GM18951 (cell line): ENCODE measurements around the gene ABCC8.

Experiments used
- POLR2A ChIP-seq: IDR thresholded peaks from 4 replicates; pipeline ENCODE4 v1.6.1; 2011; ENCODE audit warnings: mild to moderate bottlenecking; ENCODE audit not compliant: insufficient read length, insufficient read depth; ENCODE audit errors: extremely low read depth
- in situ Hi-C: fragments of 300-500 bp; cut with MboI; formaldehyde crosslinking; loops from one replicate; pipeline ENCODE4 v1.12.0; 2022; ENCODE audit warnings: low sequenced_read_pairs, mixed read lengths, inconsistent platforms; ENCODE audit not compliant: unreplicated experiment

ABCC8 gene

GRCh38 chr11:17385926-17386325 is 90.7 kb downstream of the ABCC8 start:
- TF ChIP-seq POLR2A = no peak
- in situ Hi-C loops = loop anchor here (10.0 kb wide), 1 partner anchor 109 kb away; no protein-coding TSS in a partner anchor

- TF ChIP-seq POLR2A = no peak
- in situ Hi-C loops = loop anchor here (10.0 kb wide), 1 partner anchor 109 kb away; no protein-coding TSS in a partner anchor
Observed at GRCh38 chr11:17385492-17385891, 91.2 kb downstream of the ABCC8 start.

- TF ChIP-seq POLR2A = no peak
- in situ Hi-C loops = loop anchor here (10.0 kb wide), 1 partner anchor 111 kb away; no protein-coding TSS in a partner anchor
Observed at GRCh38 chr11:17384002-17384511, 92.6 kb downstream of the ABCC8 start.

- in situ Hi-C loops = loop anchor here (10.0 kb wide), 1 partner anchor 111 kb away; no protein-coding TSS in a partner anchor
- no peak for TF ChIP-seq POLR2A
Observed at GRCh38 chr11:17383461-17383860, 93.2 kb downstream of the ABCC8 start.

GRCh38 chr11:17382046-17382728 is 94.5 kb downstream of the ABCC8 start:
- in situ Hi-C loops = loop anchor here (10.0 kb wide), 1 partner anchor 113 kb away; no protein-coding TSS in a partner anchor

GRCh38 chr11:17381156-17381555 is 95.5 kb downstream of the ABCC8 start:
- in situ Hi-C loops = loop anchor here (10.0 kb wide), 1 partner anchor 114 kb away; no protein-coding TSS in a partner anchor

More at GRCh38 chr11:17382046-17382728, 94.5 kb downstream of the ABCC8 start:
- TF ChIP-seq POLR2A = no peak

GRCh38 chr11:17379383-17380180 is 97.1 kb downstream of the ABCC8 start:
- in situ Hi-C loops = loop anchor here (10.0 kb wide), 1 partner anchor 115 kb away; no protein-coding TSS in a partner anchor
- no peak for TF ChIP-seq POLR2A

More at GRCh38 chr11:17381156-17381555, 95.5 kb downstream of the ABCC8 start:
- TF ChIP-seq POLR2A = no peak

GRCh38 chr11:17378655-17379054 is 98.0 kb downstream of the ABCC8 start:
- no peak for TF ChIP-seq POLR2A
- in situ Hi-C loops = no loop called here

GRCh38 chr11:17376493-17376892 is 100.2 kb downstream of the ABCC8 start:
- in situ Hi-C loops = no loop called here
- no peak for TF ChIP-seq POLR2A

GRCh38 chr11:17375547-17375946 is 101.1 kb downstream of the ABCC8 start:
- in situ Hi-C loops = no loop called here
- TF ChIP-seq POLR2A = no peak

- in situ Hi-C loops = no loop called here
- TF ChIP-seq POLR2A = no peak
Observed at GRCh38 chr11:17371614-17372013, 105.0 kb downstream of the ABCC8 start.

- in situ Hi-C loops = no loop called here
- TF ChIP-seq POLR2A = no peak
Observed at GRCh38 chr11:17369684-17370243, 106.9 kb downstream of the ABCC8 start.

- in situ Hi-C loops = no loop called here
- TF ChIP-seq POLR2A = no peak
Observed at GRCh38 chr11:17369094-17369493, 107.6 kb downstream of the ABCC8 start.
